A549 (cell line): ENCODE results near the gene NAA30. TPM values are rescaled to one million over a fixed set of nuclear protein-coding genes. Genes with fewer than 3 reads are reported as not detected.

Source experiments
- ATAC-seq, 2 experiments: fragments of 200-7000 bp in 1 of 2; fragments of >200 bp in 1 of 2; cut with Nextera tagmentation in 1 of 2; cut with Tn5 transposase in 1 of 2; 3 replicates each; pipeline versions ENCODE4 v1.8.0 to v1.9.1; 2018 to 2020; ENCODE audit warnings: mild to moderate bottlenecking in 1 of 2, moderate library complexity in 1 of 2
- CTCF ChIA-PET: fragments of 300-600 bp; sonication (Branson Sonifier 250); formaldehyde crosslinking; extraction: SDS; loops from one replicate; lab custom pipeline; 2021; ENCODE audit warnings: antibody characterized with exemption, inconsistent platforms; lab: Yijun Ruan, JAX
- POLR2A ChIA-PET: fragments of 350-600 bp; formaldehyde crosslinking; extraction: SDS; loops from one replicate; lab custom pipeline; 2021; ENCODE audit warnings: antibody characterized with exemption, inconsistent platforms; lab: Yijun Ruan, JAX
- DNase-seq, 2 experiments: peaks; one replicate each; pipeline versions ENCODE4 v3.0.0 to v3.0.0-alpha.2; 2011 to 2016; ENCODE audit warnings: low read depth in 1 of 2, low spot score in 1 of 2
- FAIRE-seq: peaks from 2 replicates; lab custom pipeline; 2011; peaks lifted over from hg19 to GRCh38; lab: Jason Lieb, UNC
- H3K27ac ChIP-seq, 2 experiments: fragments of >200 bp; sonication (Bioruptor Twin); formaldehyde crosslinking; 3 replicates each; pipeline ENCODE4 v1.5.1; 2016 to 2017
- H3K4me1 ChIP-seq: fragments of >200 bp; sonication (Bioruptor Twin); formaldehyde crosslinking; 3 replicates; pipeline ENCODE4 v1.6.1; 2016
- H3K4me2 ChIP-seq: fragments of >200 bp; sonication (Bioruptor Twin); formaldehyde crosslinking; 3 replicates; pipeline ENCODE4 v1.6.1; 2016
- H3K4me3 ChIP-seq: fragments of >200 bp; sonication (Bioruptor Twin); formaldehyde crosslinking; 3 replicates; pipeline ENCODE4 v1.5.1; 2016
- H3K9me3 ChIP-seq: fragments of >200 bp; sonication (Bioruptor Twin); formaldehyde crosslinking; 3 replicates; pipeline ENCODE4 v1.6.1; 2016
- CBX2 ChIP-seq: fragments of 200-600 bp; sonication (generic); IDR thresholded peaks from 2 replicates; pipeline ENCODE4 v1.6.1; 2016; ENCODE audit warnings: low read depth, mild to moderate bottlenecking, borderline replicate concordance
- CBX8 ChIP-seq: fragments of 200-600 bp; sonication (generic); IDR thresholded peaks from 2 replicates; pipeline ENCODE4 v1.6.1; 2016
- CHD4 ChIP-seq: fragments of 200-600 bp; sonication (generic); IDR thresholded peaks from 2 replicates; pipeline ENCODE4 v1.6.1; 2016; ENCODE audit warnings: antibody characterized with exemption, mild to moderate bottlenecking, borderline replicate concordance
- E2F6 ChIP-seq: IDR thresholded peaks from 2 replicates; pipeline ENCODE4 v1.6.1; 2012; ENCODE audit warnings: low read depth, borderline replicate concordance
- EHF ChIP-seq: fragments of 250-450 bp; sonication (Bioruptor Pico); IDR thresholded peaks from 2 replicates; pipeline ENCODE4 v1.5.0; 2020; ENCODE audit warnings: mild to moderate bottlenecking
- EHMT2 ChIP-seq: fragments of 200-600 bp; sonication (generic); IDR thresholded peaks from 2 replicates; pipeline ENCODE4 v1.6.1; 2016; ENCODE audit warnings: antibody characterized with exemption, low read depth, mild to moderate bottlenecking, moderate library complexity
- ELK1 ChIP-seq: fragments of 150-350 bp; IDR thresholded peaks from 2 replicates; pipeline ENCODE4 v1.6.1; 2014; ENCODE audit warnings: low read depth, mild to moderate bottlenecking, low read length
- EP300 ChIP-seq, 2 experiments: fragments of >200 bp; sonication (Bioruptor Twin); formaldehyde crosslinking; IDR thresholded peaks; 2 replicates in 1 of 2; 3 replicates in 1 of 2; pipeline ENCODE4 v1.6.1; 2016 to 2017
- FOSB ChIP-seq: fragments of 250-450 bp; sonication (Bioruptor Pico); IDR thresholded peaks from 2 replicates; pipeline ENCODE4 v1.5.0; 2020; ENCODE audit warnings: mild to moderate bottlenecking, moderate library complexity
- GATA3 ChIP-seq: IDR thresholded peaks from 2 replicates; pipeline ENCODE4 v1.6.1; 2012; ENCODE audit warnings: borderline replicate concordance
- HDAC2 ChIP-seq: fragments of 200-600 bp; sonication (generic); IDR thresholded peaks from 2 replicates; pipeline ENCODE4 v1.6.1; 2016
- HES2 ChIP-seq: fragments of >200 bp; sonication (Bioruptor Twin); formaldehyde crosslinking; IDR thresholded peaks from 2 replicates; pipeline ENCODE4 v1.6.1; 2016
- HEYL ChIP-seq: fragments of 250-450 bp; sonication (Bioruptor Pico); IDR thresholded peaks from 2 replicates; pipeline ENCODE4 v1.8.0; 2021; ENCODE audit warnings: mild to moderate bottlenecking, moderate library complexity
- HOXB13 ChIP-seq: fragments of 250-450 bp; sonication (Bioruptor Pico); IDR thresholded peaks from 2 replicates; pipeline ENCODE4 v1.5.0; 2020; ENCODE audit warnings: low read depth, mild to moderate bottlenecking, moderate library complexity
- JUN ChIP-seq, 2 experiments: fragments of >200 bp; sonication (Bioruptor Twin); formaldehyde crosslinking; IDR thresholded peaks; 2 replicates in 1 of 2; 3 replicates in 1 of 2; pipeline ENCODE4 v1.6.1; 2016 to 2017
- KDM1A ChIP-seq: fragments of 200-600 bp; sonication (generic); IDR thresholded peaks from 2 replicates; pipeline ENCODE4 v1.6.1; 2016; ENCODE audit warnings: low read depth, mild to moderate bottlenecking
- KDM5A ChIP-seq: fragments of 200-600 bp; sonication (generic); IDR thresholded peaks from 2 replicates; pipeline ENCODE4 v1.6.1; 2016; ENCODE audit warnings: antibody characterized with exemption, mild to moderate bottlenecking
- MAFK ChIP-seq: fragments of 450-650 bp; IDR thresholded peaks from 2 replicates; pipeline ENCODE4 v1.6.1; 2014; ENCODE audit not compliant: partially characterized antibody
- MAZ ChIP-seq: fragments of 150-350 bp; IDR thresholded peaks from 2 replicates; pipeline ENCODE4 v1.6.1; 2014; ENCODE audit warnings: antibody characterized with exemption, low read depth, low read length, borderline replicate concordance
- NPAS2 ChIP-seq: fragments of 250-450 bp; sonication (Bioruptor Pico); IDR thresholded peaks from 2 replicates; pipeline ENCODE4 v1.8.0; 2022; ENCODE audit warnings: mild to moderate bottlenecking, moderate library complexity, borderline replicate concordance
- NR3C1 ChIP-seq: fragments of >200 bp; sonication (Bioruptor Twin); formaldehyde crosslinking; IDR thresholded peaks from 3 replicates; pipeline ENCODE4 v1.6.1; 2017
- PHF8 ChIP-seq: fragments of 200-600 bp; sonication (generic); IDR thresholded peaks from 2 replicates; pipeline ENCODE4 v1.6.1; 2016; ENCODE audit warnings: low read depth, mild to moderate bottlenecking, antibody characterized with exemption, moderate library complexity, borderline replicate concordance
- POLR2AphosphoS2 ChIP-seq: conservative IDR thresholded peaks from 2 replicates; pipeline ENCODE4 v1.6.1; 2012; ENCODE audit warnings: low read length, improper control_type of control experiment, inconsistent platforms
- RAD21 ChIP-seq, 2 experiments: fragments of >200 bp in 1 of 2; sonication (Bioruptor Twin) in 1 of 2; formaldehyde crosslinking in 1 of 2; IDR thresholded peaks in 1 of 2; conservative IDR thresholded peaks in 1 of 2; 2 replicates in 1 of 2; 3 replicates in 1 of 2; pipeline ENCODE4 v1.6.1; 2012 to 2018; ENCODE audit warnings: inconsistent platforms in 1 of 2
- RARB ChIP-seq: fragments of 250-450 bp; sonication (Bioruptor Pico); IDR thresholded peaks from 2 replicates; pipeline ENCODE4 v1.8.0; 2021; ENCODE audit warnings: mild to moderate bottlenecking, moderate library complexity
- RCOR1 ChIP-seq: fragments of 150-350 bp; IDR thresholded peaks from 2 replicates; pipeline ENCODE4 v1.6.1; 2014; ENCODE audit warnings: antibody characterized with exemption, low read length, low read depth
- REST ChIP-seq: fragments of 200-600 bp; sonication (generic); IDR thresholded peaks from 2 replicates; pipeline ENCODE4 v1.6.1; 2016; ENCODE audit warnings: antibody characterized with exemption, mild to moderate bottlenecking, moderate library complexity
- RNF2 ChIP-seq: fragments of 200-600 bp; sonication (generic); IDR thresholded peaks from 2 replicates; pipeline ENCODE4 v1.6.1; 2016; ENCODE audit warnings: low read depth, mild to moderate bottlenecking, antibody characterized with exemption, moderate library complexity, borderline replicate concordance
- SMC3 ChIP-seq: fragments of >200 bp; sonication (Bioruptor Twin); formaldehyde crosslinking; IDR thresholded peaks from 3 replicates; pipeline ENCODE4 v1.6.1; 2018; ENCODE audit warnings: inconsistent platforms
- SREBF2 ChIP-seq: fragments of 450-650 bp; IDR thresholded peaks from 2 replicates; pipeline ENCODE4 v1.6.1; 2014; ENCODE audit warnings: mild to moderate bottlenecking, moderate library complexity
- TP53 ChIP-seq: fragments of 250-450 bp; sonication (Bioruptor Pico); IDR thresholded peaks from 2 replicates; pipeline ENCODE4 v1.5.0; 2021; ENCODE audit warnings: mild to moderate bottlenecking, moderate library complexity
- ZC3H11A ChIP-seq: fragments of 450-650 bp; IDR thresholded peaks from 2 replicates; pipeline ENCODE4 v1.6.1; 2014; ENCODE audit warnings: antibody characterized with exemption, mild to moderate bottlenecking
- ZFP36 ChIP-seq: fragments of 450-650 bp; IDR thresholded peaks from 2 replicates; pipeline ENCODE4 v1.6.1; 2014; ENCODE audit warnings: borderline replicate concordance; ENCODE audit not compliant: partially characterized antibody
- WGBS: methylation state at CpG from one replicate; pipeline ENCODE4 v1.1.6; 2017; ENCODE audit errors: missing lambda C conversion rate; 5-methylcytosine and 5-hydroxymethylcytosine counted together
- polyA minus RNA-seq: library from RNA; depleted of rRNA, polyadenylated mRNA; stranded (reverse); fragments of >200 nt; gene quantifications from 2 replicates; pipeline ENCODE4 v1.2.3, GENCODE V29; 2011; rRNA and poly(A)+ RNA removed
- polyA plus RNA-seq, 4 experiments: library from polyadenylated mRNA; depleted of rRNA in 3 of 4; stranded (reverse); fragments of >200 nt; fragmentation: RNase III in 1 of 4; extraction: RNeasy Plus Mini Kit Qiagen cat#74134 plus additional on column Dnase treatment in 1 of 4; gene quantifications; 2 replicates in 3 of 4; 3 replicates in 1 of 4; pipeline ENCODE4 v1.2.3, GENCODE V29; 2011 to 2017
- TF ChIP-seq, protein P1 (sequence below): IDR thresholded peaks from 2 replicates; pipeline ENCODE4 v1.6.1; 2012

Gene NAA30
- polyA plus RNA-seq (2011; rRNA removed) (24.3 and 27.0 TPM in 2 replicates), polyA plus RNA-seq (2017; fragmentation: RNase III; extraction: RNeasy Plus Mini Kit Qiagen cat#74134 plus additional on column Dnase treatment) (13.1 to 14.3 TPM (median 13.4 TPM) in 3 replicates), polyA minus RNA-seq (12.8 and 14.1 TPM in 2 replicates)
- 3.1 and 3.5 TPM in 2 replicates for polyA plus RNA-seq (2012; cell fraction: cytosol; rRNA removed)
- polyA plus RNA-seq (2012; cell fraction: nucleus; rRNA removed) = 1.6 TPM in 2 replicates

- Histone ChIP-seq H3K9me3 (no peaks in the 10 kb centered on the region), H3K4me3 (peak within 1 kb of the TSS; percentile 91), H3K27ac (peak within 1 kb of the TSS; percentile 90 to 98), H3K4me1 (peaks cover 16% of the 10 kb centered on the region; the same call in 2 of the 3 replicates), H3K4me2 (peak within 1 kb of the TSS; percentile 79)
- WGBS = 4% methylated on average over 17 of the region's 62 CpGs
- ATAC-seq (peak; percentile 84 to 93), DNase-seq (peak; percentile 81 to 96), FAIRE-seq (no peak)
- POLR2A ChIA-PET = interaction anchor here (0.6 to 1.3 kb wide), 6 partner anchors 9 to 810 kb away, joined by 3 to 5 read pairs (median 4); partner anchors contain the start of genes AP5M1 and EXOC5
- CTCF ChIA-PET = interaction anchor here (0.9 to 2.5 kb wide), 2 partner anchors 11 to 683 kb away, joined by 3 to 11 read pairs; no protein-coding TSS in a partner anchor
- TF ChIP-seq E2F6 (no peak), GATA3 (no peak), HDAC2 (no peak), ELK1 (no peak), MAZ (no peak; the same call in 1 of the 2 replicates), ZC3H11A (no peak), TP53 (CRISPR knock-in tag) (no peak), KDM5A (no peak), HEYL (no peak), NR3C1 (no peak), ZFP36 (no peak), HOXB13 (CRISPR knock-in tag) (no peak), CBX2 (no peak), EP300 (IDR thresholded peaks at IDR 0.05) (no peak), EHF (no peak), EHMT2 (no peak), RCOR1 (no peak), NPAS2 (CRISPR knock-in tag) (no peak), REST (no peak), CHD4 (no peak), MAFK (no peak), HES2 (no peak), SREBF2 (no peak), SMC3 (no peak), RNF2 (no peak; the same call in 1 of the 2 replicates), CBX8 (no peak), RARB (CRISPR knock-in tag) (no peak), RAD21 (conservative IDR thresholded peaks at IDR 0.05 in 1 of 2, IDR thresholded peaks at IDR 0.05 in 1 of 2) (no peak), JUN (IDR thresholded peaks at IDR 0.05) (peak in 1 of 2 experiments; percentile 70; a peak in 2 of 5 replicates), KDM1A (no peak), POLR2AphosphoS2 (no peak), FOSB (CRISPR knock-in tag) (no peak), PHF8 (peak; percentile 91)
- TF ChIP-seq, protein P1, sequence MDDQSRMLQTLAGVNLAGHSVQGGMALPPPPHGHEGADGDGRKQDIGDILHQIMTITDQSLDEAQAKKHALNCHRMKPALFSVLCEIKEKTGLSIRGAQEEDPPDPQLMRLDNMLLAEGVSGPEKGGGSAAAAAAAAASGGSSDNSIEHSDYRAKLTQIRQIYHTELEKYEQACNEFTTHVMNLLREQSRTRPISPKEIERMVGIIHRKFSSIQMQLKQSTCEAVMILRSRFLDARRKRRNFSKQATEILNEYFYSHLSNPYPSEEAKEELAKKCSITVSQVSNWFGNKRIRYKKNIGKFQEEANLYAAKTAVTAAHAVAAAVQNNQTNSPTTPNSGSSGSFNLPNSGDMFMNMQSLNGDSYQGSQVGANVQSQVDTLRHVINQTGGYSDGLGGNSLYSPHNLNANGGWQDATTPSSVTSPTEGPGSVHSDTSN = no peak
Observed at GRCh38 chr14:57390037-57390805, at the start of gene NAA30. Gene NAA30 (plus strand): TSS chr14:57390586. CDS start chr14:57390958, 372 bp downstream.
